GM23338 (cell line): ENCODE measurements around the gene SBF2. TPM values are rescaled to one million over a fixed set of nuclear protein-coding genes. Genes with fewer than 3 reads are reported as not detected.

Experiments used
- ATAC-seq: fragments of 200-7000 bp; cut with Tn5 transposase; 3 replicates; pipeline ENCODE4 v1.9.1; 2020
- DNase-seq: peaks from one replicate; pipeline ENCODE4 v3.0.0-alpha.2; 2015; ENCODE audit warnings: low spot score
- H2AFZ ChIP-seq: fragments of 200-600 bp; sonication (generic); 2 replicates; pipeline ENCODE4 v1.8.0; 2016; ENCODE audit warnings: antibody characterized with exemption, mild to moderate bottlenecking, moderate library complexity
- H3F3A ChIP-seq: fragments of 200-600 bp; sonication (generic); replicated peaks from 2 replicates; pipeline ENCODE4 v1.8.0; 2017; ENCODE audit warnings: antibody characterized with exemption, mixed run types, low read depth
- H3K27ac ChIP-seq: fragments of 200-600 bp; sonication (generic); 2 replicates; pipeline ENCODE4 v1.6.1; 2016; ENCODE audit warnings: low read depth
- H3K27me3 ChIP-seq: fragments of 200-600 bp; sonication (generic); 2 replicates; pipeline ENCODE4 v1.8.0; 2016; ENCODE audit warnings: mild to moderate bottlenecking, mixed run types, moderate library complexity; ENCODE audit not compliant: insufficient read depth
- H3K36me3 ChIP-seq: fragments of 200-600 bp; sonication (generic); 2 replicates; pipeline ENCODE4 v1.8.0; 2016; ENCODE audit warnings: mild to moderate bottlenecking; ENCODE audit not compliant: insufficient read depth
- H3K4me1 ChIP-seq: fragments of 200-600 bp; sonication (generic); 2 replicates; pipeline ENCODE4 v1.8.0; 2016; ENCODE audit warnings: mild to moderate bottlenecking, moderate library complexity; ENCODE audit not compliant: insufficient read depth
- H3K4me2 ChIP-seq: fragments of 200-600 bp; sonication (generic); 2 replicates; pipeline ENCODE4 v1.7.1; 2017; ENCODE audit warnings: mixed run types
- H3K4me3 ChIP-seq: fragments of 200-600 bp; sonication (generic); 2 replicates; pipeline ENCODE4 v1.6.1; 2016; ENCODE audit warnings: mixed run types
- H3K79me2 ChIP-seq: fragments of 200-600 bp; sonication (generic); replicated peaks from 2 replicates; pipeline ENCODE4 v1.8.0; 2017; ENCODE audit warnings: mild to moderate bottlenecking; ENCODE audit not compliant: insufficient read depth
- H3K9me2 ChIP-seq: fragments of 200-600 bp; sonication (generic); 2 replicates; pipeline ENCODE4 v1.8.0; 2017; ENCODE audit not compliant: insufficient read depth
- H4K20me1 ChIP-seq: fragments of 200-600 bp; sonication (generic); replicated peaks from 2 replicates; pipeline ENCODE4 v1.8.0; 2017; ENCODE audit warnings: mild to moderate bottlenecking; ENCODE audit not compliant: insufficient read depth
- H3K27ac Mint-ChIP-seq: 2 replicates; pipeline ENCODE4 v1.8.0; 2020; ENCODE audit warnings: inconsistent platforms, mild to moderate bottlenecking, moderate library complexity, mixed read lengths
- H3K27me3 Mint-ChIP-seq: 3 replicates; pipeline ENCODE4 v1.8.0; 2022; ENCODE audit warnings: low read depth, mild to moderate bottlenecking, moderate library complexity, mixed read lengths, inconsistent platforms; ENCODE audit not compliant: insufficient read depth, poor library complexity
- H3K36me3 Mint-ChIP-seq: 3 replicates; pipeline ENCODE4 v1.8.0; 2021; ENCODE audit warnings: low read depth, mild to moderate bottlenecking, inconsistent platforms, moderate library complexity, mixed read lengths
- H3K4me1 Mint-ChIP-seq: 3 replicates; pipeline ENCODE4 v1.8.0; 2020; ENCODE audit warnings: mild to moderate bottlenecking, inconsistent platforms, mixed read lengths
- H3K4me3 Mint-ChIP-seq: 3 replicates; pipeline ENCODE4 v1.8.0; 2021; ENCODE audit warnings: moderate library complexity, mild to moderate bottlenecking, inconsistent platforms, mixed read lengths
- H3K9me3 Mint-ChIP-seq: 3 replicates; pipeline ENCODE4 v1.8.0; 2020; ENCODE audit warnings: moderate library complexity, mild to moderate bottlenecking, inconsistent platforms, mixed read lengths
- CREB1 ChIP-seq: fragments of 250-450 bp; sonication (Bioruptor Pico); IDR thresholded peaks from 2 replicates; pipeline ENCODE4 v1.5.0; 2020; ENCODE audit warnings: low read depth, mild to moderate bottlenecking, moderate library complexity
- CTCF ChIP-seq, 2 experiments: fragments of 200-600 bp in 1 of 2; sonication (generic) in 1 of 2; conservative IDR thresholded peaks; 2 replicates each; pipeline versions ENCODE4 v1.5.1 to v1.6.1; 2016 to 2017; ENCODE audit warnings: antibody characterized with exemption in 2 of 2, low read depth in 2 of 2, mild to moderate bottlenecking in 2 of 2, moderate library complexity in 1 of 2
- ETS1 ChIP-seq: IDR thresholded peaks from 2 replicates; pipeline ENCODE4 v1.6.1; 2016; ENCODE audit warnings: antibody characterized with exemption
- EZH2 ChIP-seq: fragments of 200-600 bp; sonication (generic); IDR thresholded peaks from one replicate; pipeline ENCODE4 v1.8.0; 2017; ENCODE audit warnings: antibody characterized with exemption, mild to moderate bottlenecking, low read depth; ENCODE audit not compliant: unreplicated experiment
- EZH2phosphoT487 ChIP-seq: fragments of 200-600 bp; sonication (generic); IDR thresholded peaks from one replicate; pipeline ENCODE4 v1.8.1; 2018; ENCODE audit warnings: antibody characterized with exemption; ENCODE audit not compliant: unreplicated experiment
- JUNB ChIP-seq: IDR thresholded peaks from one replicate; pipeline ENCODE4 v1.6.1; 2016; ENCODE audit warnings: antibody characterized with exemption; ENCODE audit not compliant: unreplicated experiment
- NANOG ChIP-seq: IDR thresholded peaks from 2 replicates; pipeline ENCODE4 v1.6.1; 2016; ENCODE audit warnings: antibody characterized with exemption, borderline replicate concordance
- POLR2AphosphoS5 ChIP-seq: IDR thresholded peaks from 2 replicates; pipeline ENCODE4 v1.6.1; 2016; ENCODE audit warnings: antibody characterized with exemption, low read depth
- REST ChIP-seq: IDR thresholded peaks from one replicate; pipeline ENCODE4 v1.6.1; 2018; ENCODE audit warnings: antibody characterized with exemption; ENCODE audit not compliant: unreplicated experiment
- STAT1 ChIP-seq: IDR thresholded peaks from one replicate; pipeline ENCODE4 v1.6.1; 2016; ENCODE audit warnings: antibody characterized with exemption; ENCODE audit not compliant: unreplicated experiment
- ZNF114 ChIP-seq: fragments of 250-450 bp; sonication (Bioruptor Pico); IDR thresholded peaks from 2 replicates; pipeline ENCODE4 v1.5.0; 2020; ENCODE audit warnings: mild to moderate bottlenecking, moderate library complexity
- ZNF331 ChIP-seq: fragments of 250-450 bp; sonication (Bioruptor Pico); IDR thresholded peaks from 2 replicates; pipeline ENCODE4 v1.5.0; 2020; ENCODE audit warnings: low read depth, mild to moderate bottlenecking, moderate library complexity
- ZNF462 ChIP-seq: fragments of 250-450 bp; sonication (Bioruptor Pico); IDR thresholded peaks from 2 replicates; pipeline ENCODE4 v1.5.0; 2020; ENCODE audit warnings: mild to moderate bottlenecking, moderate library complexity
- polyA plus RNA-seq: library from polyadenylated mRNA; unstranded; fragments of >200 nt; fragmentation: Nextera tagmentation; extraction: Ambion mirVana; gene quantifications from 2 replicates; pipeline ENCODE4 v1.2.1, GENCODE V29; 2016
- total RNA-seq: library from RNA; depleted of rRNA; stranded (reverse); fragments of >200 nt; shearing (Covaris generic); gene quantifications from 2 replicates; pipeline ENCODE4 v1.2.3, GENCODE V29; 2014

Gene SBF2
- total and polyA plus RNA-seq, 2 experiments from 2014 or later, result 25.6 to 53.5 TPM

GRCh38 chr11:9850224-9850895 is 443.7 kb downstream of the SBF2 start:
- no peaks in the 10 kb centered on the region for H3K79me2 ChIP-seq
- no peaks in the 10 kb centered on the region; the same call in 1 of the 2 replicates for H3F3A ChIP-seq
- ATAC-seq, result no peak
- DNase-seq, result no peak
- Mint-ChIP-seq H3K9me3 (no peaks in the 10 kb centered on the region), H3K36me3 (no peaks in the 10 kb centered on the region; the same call in 2 of the 3 replicates), H3K4me3 (no peak overlapping the region), H3K27me3 (no peaks in the 10 kb centered on the region), H3K4me1 (no peaks in the 10 kb centered on the region), H3K27ac (no peak overlapping the region)
- H3K4me1 ChIP-seq, result no peaks in the 10 kb centered on the region
- TF ChIP-seq POLR2AphosphoS5, result no peak
- TF ChIP-seq CREB1 (CRISPR knock-in tag), result no peak
- no peak for TF ChIP-seq REST
- TF ChIP-seq NANOG, result no peak
- TF ChIP-seq ZNF462 (CRISPR knock-in tag), result no peak
- no peak for TF ChIP-seq CTCF (conservative IDR thresholded peaks at IDR 0.05; ENCODE audit: low read depth in 2 of 2)
- no peak for TF ChIP-seq JUNB
- TF ChIP-seq ZNF114 (CRISPR knock-in tag), result no peak
- no peak for TF ChIP-seq ETS1
- TF ChIP-seq EZH2, result no peak
- TF ChIP-seq ZNF331 (CRISPR knock-in tag), result no peak
- TF ChIP-seq STAT1, result no peak
- no peak for TF ChIP-seq EZH2phosphoT487
- no peaks in the 10 kb centered on the region for H3K27me3 ChIP-seq
- no peaks in the 10 kb centered on the region for H3K9me2 ChIP-seq
- no peak overlapping the region for H3K27ac ChIP-seq
- no peaks in the 10 kb centered on the region for H3K36me3 ChIP-seq
- no peaks in the 10 kb centered on the region for H4K20me1 ChIP-seq
- H2AFZ ChIP-seq, result no peak overlapping the region
- no peak overlapping the region for H3K4me2 ChIP-seq
- H3K4me3 ChIP-seq, result no peak overlapping the region
